ENCODE measurements around the gene IQCE. TPM values are rescaled to one million over a fixed set of nuclear protein-coding genes. Genes with fewer than 3 reads are reported as not detected.

IQCE gene
- total and polyA plus RNA-seq, 2 experiments from 2014 or later = 14.7 to 14.9 TPM

DNA sequence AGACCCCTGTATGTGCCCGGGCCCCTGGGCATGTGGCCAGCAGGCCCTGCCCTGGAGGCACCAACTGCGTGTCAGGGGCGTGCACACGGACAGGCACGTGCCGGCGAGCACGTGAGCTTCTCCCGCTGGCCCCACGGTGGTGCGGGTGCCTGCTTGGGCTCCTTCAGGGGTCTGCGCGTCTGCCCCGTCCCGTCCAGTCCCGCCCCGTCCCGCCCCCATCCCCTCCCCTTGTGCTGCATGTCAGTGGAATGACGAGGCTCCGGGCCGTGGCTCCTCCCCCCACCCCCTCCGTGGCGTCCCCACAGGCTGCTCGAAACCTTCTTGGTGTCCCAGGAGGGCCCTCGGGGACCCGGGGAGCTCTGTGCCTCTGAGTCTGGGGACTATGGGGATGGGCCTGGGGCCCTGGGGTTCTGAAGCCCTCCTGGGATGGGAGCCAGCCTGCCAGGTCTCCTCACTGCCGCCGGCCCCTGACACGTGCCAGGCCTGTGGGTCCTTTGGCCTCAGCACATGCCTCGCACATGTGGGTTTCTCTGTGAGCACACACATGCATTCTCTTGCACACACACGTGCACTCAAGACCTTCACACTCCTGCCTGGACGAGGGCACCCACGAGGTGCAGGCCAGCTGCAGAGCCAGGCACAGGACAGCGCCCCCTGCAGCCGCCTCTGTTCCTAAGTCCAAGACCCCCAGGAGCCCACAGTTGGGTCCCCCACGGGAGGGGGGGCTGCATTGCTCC lies 101.7 kb downstream of the IQCE start:
- Histone ChIP-seq H3K36me3 (ENCODE audit: low read depth) (no peaks in the 10 kb centered on the region; the same call in 1 of the 2 replicates), H3K27ac (no peak overlapping the region), H3K9me3 (ENCODE audit: low read depth) (no peaks in the 10 kb centered on the region), H3K4me2 (ENCODE audit: unreplicated experiment) (no peak overlapping the region), H3K4me1 (ENCODE audit: insufficient read depth) (no peaks in the 10 kb centered on the region), H2AFZ (no peak overlapping the region), H3K9me2 (ENCODE audit: insufficient read depth) (no peaks in the 10 kb centered on the region), H3K27me3 (replicated peaks; ENCODE audit: insufficient read depth) (no peaks in the 10 kb centered on the region), H3K9ac (peak overlapping the region; percentile 34; the same call in 1 of the 2 replicates), H4K20me1 (ENCODE audit: insufficient read depth) (no peaks in the 10 kb centered on the region), H3F3A (ENCODE audit: insufficient read depth) (no peaks in the 10 kb centered on the region), H3K79me2 (ENCODE audit: insufficient read depth) (no peaks in the 10 kb centered on the region), H3K4me3 (no peak overlapping the region)
- in situ Hi-C loops (cut with MboI) = no loop called here
- TF ChIP-seq EZH2phosphoT487 (IDR thresholded peaks at IDR 0.05; ENCODE audit: insufficient read depth, low read depth) (no peak), EZH2 (IDR thresholded peaks at IDR 0.05; ENCODE audit: insufficient read depth, poor library complexity, severe bottlenecking) (no peak)
- 48 to 58% methylated on average over 17 to 31 of the region's 36 CpGs for whole genome bisulfite sequencing, 2 experiments (ENCODE audit: low coverage in 1 of 2, low lambda C conversion rate in 2 of 2, missing lambda C conversion rate in 2 of 2)
- DNase-seq = peak; percentile 58

- WGBS, 2 experiments (ENCODE audit: low coverage in 1 of 2, low lambda C conversion rate in 2 of 2, missing lambda C conversion rate in 2 of 2) = 80 to 91% methylated on average over 10 of the region's 10 CpGs
- no peak for TF ChIP-seq EZH2phosphoT487 (IDR thresholded peaks at IDR 0.05; ENCODE audit: insufficient read depth, low read depth)
- no peak for TF ChIP-seq EZH2 (IDR thresholded peaks at IDR 0.05; ENCODE audit: insufficient read depth, poor library complexity, severe bottlenecking)
- Histone ChIP-seq H3K4me3 (no peak overlapping the region), H2AFZ (no peak overlapping the region), H3K9ac (no peak overlapping the region), H3K36me3 (ENCODE audit: low read depth) (no peaks in the 10 kb centered on the region; the same call in 1 of the 2 replicates), H3K27ac (no peak overlapping the region), H3F3A (ENCODE audit: insufficient read depth) (no peaks in the 10 kb centered on the region), H3K79me2 (ENCODE audit: insufficient read depth) (no peaks in the 10 kb centered on the region), H3K4me2 (ENCODE audit: unreplicated experiment) (no peak overlapping the region), H3K9me2 (ENCODE audit: insufficient read depth) (no peaks in the 10 kb centered on the region), H3K27me3 (replicated peaks; ENCODE audit: insufficient read depth) (no peaks in the 10 kb centered on the region), H3K9me3 (ENCODE audit: low read depth) (no peaks in the 10 kb centered on the region), H4K20me1 (ENCODE audit: insufficient read depth) (no peaks in the 10 kb centered on the region), H3K4me1 (ENCODE audit: insufficient read depth) (no peaks in the 10 kb centered on the region)
- DNase-seq = no peak
- in situ Hi-C loops (cut with MboI) = no loop called here
Observed at GRCh38 chr7:2661096-2661449, 102.3 kb downstream of the IQCE start.

GRCh38 chr7:2661602-2662272 lies 103.0 kb downstream of the IQCE start:
- Histone ChIP-seq H4K20me1 (ENCODE audit: insufficient read depth) (no peaks in the 10 kb centered on the region), H3K27ac (no peak overlapping the region)
- WGBS, 2 experiments (ENCODE audit: low coverage in 1 of 2, low lambda C conversion rate in 2 of 2, missing lambda C conversion rate in 2 of 2) = 93% methylated on average over 28 to 41 of the region's 43 CpGs

DNA sequence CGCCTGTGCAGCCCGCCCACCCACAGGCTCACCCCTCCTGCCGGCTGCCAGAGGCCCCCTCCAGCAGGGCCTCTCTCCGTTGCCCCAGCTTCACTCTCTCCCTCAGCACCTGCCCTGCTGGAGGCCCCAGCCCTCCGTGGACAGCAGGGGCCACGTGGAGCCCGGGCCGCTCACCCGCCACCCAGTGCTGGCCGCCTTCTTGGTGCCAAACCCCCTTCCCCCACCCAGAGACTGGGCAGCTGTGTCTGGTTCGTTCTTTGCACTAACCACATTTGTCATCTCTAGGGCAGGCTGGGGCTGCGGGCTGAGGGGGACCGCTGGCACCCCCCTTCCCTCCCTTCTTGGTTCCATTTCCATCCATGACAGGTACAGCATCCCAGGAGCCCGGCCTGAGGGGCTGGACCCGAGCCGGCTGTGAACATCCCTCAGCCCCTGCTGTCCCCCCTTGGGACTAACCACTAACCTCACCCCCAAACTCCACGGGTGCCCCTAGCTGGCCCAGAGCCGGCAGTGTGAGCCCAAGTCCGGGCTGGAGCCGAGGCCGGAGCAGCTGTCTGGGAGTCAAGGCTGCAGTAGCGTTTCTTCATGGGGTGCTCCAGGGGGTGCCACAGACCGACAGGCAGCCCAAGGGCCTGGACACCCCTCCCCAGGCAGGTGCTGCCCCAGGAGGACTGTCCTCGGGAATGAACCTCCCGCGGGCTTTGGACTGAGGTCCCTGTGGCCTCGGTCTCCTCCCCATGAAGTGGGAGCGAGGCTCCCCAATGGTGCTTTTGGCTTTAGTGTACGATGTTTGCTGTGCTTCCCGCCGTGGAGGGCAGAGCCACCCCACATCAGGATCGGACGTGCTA lies 103.7 kb downstream of the IQCE start:
- in situ Hi-C loops (cut with MboI) = no loop called here
- no peak for TF ChIP-seq EZH2 (IDR thresholded peaks at IDR 0.05; ENCODE audit: insufficient read depth, poor library complexity, severe bottlenecking)
- TF ChIP-seq EZH2phosphoT487 (IDR thresholded peaks at IDR 0.05; ENCODE audit: insufficient read depth, low read depth) = no peak
- H3K4me1 ChIP-seq (ENCODE audit: insufficient read depth) = no peaks in the 10 kb centered on the region
- no peak overlapping the region for H3K4me3 ChIP-seq
- H3K9me2 ChIP-seq (ENCODE audit: insufficient read depth) = no peaks in the 10 kb centered on the region
- no peak overlapping the region for H3K9ac ChIP-seq
- no peaks in the 10 kb centered on the region for H4K20me1 ChIP-seq (ENCODE audit: insufficient read depth)
- H3K36me3 ChIP-seq (ENCODE audit: low read depth) = no peaks in the 10 kb centered on the region
- no peak overlapping the region for H3K27ac ChIP-seq
- no peak overlapping the region for H3K4me2 ChIP-seq (ENCODE audit: unreplicated experiment)
- 85 to 90% methylated on average over 29 to 33 of the region's 33 CpGs for WGBS, 2 experiments (ENCODE audit: low coverage in 1 of 2, low lambda C conversion rate in 2 of 2, missing lambda C conversion rate in 2 of 2)
- H2AFZ ChIP-seq = no peak overlapping the region
- no peaks in the 10 kb centered on the region for H3K27me3 ChIP-seq (replicated peaks; ENCODE audit: insufficient read depth)
- no peak for DNase-seq
- H3K79me2 ChIP-seq (ENCODE audit: insufficient read depth) = no peaks in the 10 kb centered on the region
- no peaks in the 10 kb centered on the region for H3F3A ChIP-seq (ENCODE audit: insufficient read depth)
- H3K9me3 ChIP-seq (ENCODE audit: low read depth) = no peaks in the 10 kb centered on the region

More at GRCh38 chr7:2661602-2662272, 103.0 kb downstream of the IQCE start:
- Histone ChIP-seq H2AFZ (no peak overlapping the region), H3K27me3 (replicated peaks; ENCODE audit: insufficient read depth) (no peaks in the 10 kb centered on the region), H3K4me1 (ENCODE audit: insufficient read depth) (no peaks in the 10 kb centered on the region), H3K79me2 (ENCODE audit: insufficient read depth) (no peaks in the 10 kb centered on the region), H3K9me2 (ENCODE audit: insufficient read depth) (no peaks in the 10 kb centered on the region), H3K4me3 (no peak overlapping the region), H3K9ac (no peak overlapping the region), H3K36me3 (ENCODE audit: low read depth) (no peaks in the 10 kb centered on the region; the same call in 1 of the 2 replicates), H3K4me2 (ENCODE audit: unreplicated experiment) (no peak overlapping the region), H3F3A (ENCODE audit: insufficient read depth) (no peaks in the 10 kb centered on the region), H3K9me3 (ENCODE audit: low read depth) (no peaks in the 10 kb centered on the region)
- TF ChIP-seq EZH2phosphoT487 (IDR thresholded peaks at IDR 0.05; ENCODE audit: insufficient read depth, low read depth) (no peak), EZH2 (IDR thresholded peaks at IDR 0.05; ENCODE audit: insufficient read depth, poor library complexity, severe bottlenecking) (no peak)
- DNase-seq = no peak
- in situ Hi-C loops (cut with MboI) = no loop called here

Data from GM23248 (cell line).